GM18520 (cell line): Measurements from ENCODE around the gene SRY.
"Not testable (repeated sequence)": the region's sequence is repeated elsewhere in the genome, so short reads cannot be mapped to it uniquely, and the experiment has no call there.

Source experiments
- ATAC-seq: cut with Tn5 transposase; IDR thresholded peaks from one replicate; pipeline ENCODE4 v1.9.1; 2021; ENCODE audit not compliant: unreplicated experiment

The SRY gene

GRCh38 chrY:2787600-2787999, at the start of gene SRY:
TSS of gene SRY (minus strand) at chrY:2787682. CDS start at chrY:2787603, 79 bp downstream.
- ATAC-seq: no peak

GRCh38 chrY:2837078-2837477, 49.6 kb upstream of the SRY start:
- ATAC-seq: no peak

- no peak for ATAC-seq
Measured at GRCh38 chrY:2835230-2835629, 47.7 kb upstream of the SRY start.

GRCh38 chrY:2828497-2828896, 41.0 kb upstream of the SRY start:
- ATAC-seq: no peak

- no peak for ATAC-seq
Measured at GRCh38 chrY:2824471-2824870, 37.0 kb upstream of the SRY start.

GRCh38 chrY:2817146-2817896, 29.8 kb upstream of the SRY start:
- not testable (repeated sequence) for ATAC-seq

GRCh38 chrY:2800246-2800645, 12.8 kb upstream of the SRY start:
- no peak for ATAC-seq

GRCh38 chrY:2797991-2798390, 10.5 kb upstream of the SRY start:
- no peak for ATAC-seq

GRCh38 chrY:2796977-2797523, 9.6 kb upstream of the SRY start:
- ATAC-seq: no peak

GRCh38 chrY:2789756-2790155, 2.3 kb upstream of the SRY start:
- ATAC-seq: no peak

- ATAC-seq: no peak
Measured at GRCh38 chrY:2786876-2787512, 488 bp downstream of the SRY start.
